ENCODE measurements around the gene TEX9. TPM values are rescaled to one million over a fixed set of nuclear protein-coding genes. Genes with fewer than 3 reads are reported as not detected.

TEX9 gene
- total and polyA plus RNA-seq, 9 donors: 3.0 to 25.8 (median 11.7) TPM

DNA sequence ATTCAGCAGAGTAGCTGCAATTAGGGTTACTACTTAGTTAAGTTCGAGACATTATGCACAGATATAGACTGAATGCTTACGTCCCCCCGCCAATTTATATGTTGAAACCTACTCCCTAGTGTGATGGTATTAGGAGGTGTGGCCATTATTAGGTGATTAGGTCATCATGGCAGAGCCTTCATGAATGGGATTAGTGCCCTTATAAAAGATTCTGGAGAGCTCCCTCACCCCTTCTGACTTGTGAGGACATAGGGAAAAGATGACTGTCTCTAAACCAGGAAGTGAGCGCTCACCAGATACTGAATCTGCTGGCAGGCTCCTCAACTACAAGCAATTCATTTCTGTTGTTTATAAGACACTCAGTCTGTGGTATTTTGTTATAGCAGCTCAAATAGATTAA lies 25.6 kb upstream of the TEX9 start:
- Histone ChIP-seq H3K27ac (no peak overlapping the region), H3K4me1 (ENCODE audit: insufficient read depth) (no peaks in the 10 kb centered on the region), H3K36me3 (no peaks in the 10 kb centered on the region), H3K4me3 (no peak overlapping the region), H3K27me3 (no peaks in the 10 kb centered on the region), H3K9me3 (no peaks in the 10 kb centered on the region)
- intact Hi-C loops (cut with DNase I): no loop called here
- WGBS, 3 donors: 81 to 95% (median 92%) methylated on average over 4 of the region's 4 CpGs
- TF ChIP-seq CTCF (IDR thresholded peaks at IDR 0.05) (no peak), POLR2A (IDR thresholded peaks at IDR 0.05) (no peak), EP300 (IDR thresholded peaks at IDR 0.05) (no peak)
- DNase-seq: no peak

DNA sequence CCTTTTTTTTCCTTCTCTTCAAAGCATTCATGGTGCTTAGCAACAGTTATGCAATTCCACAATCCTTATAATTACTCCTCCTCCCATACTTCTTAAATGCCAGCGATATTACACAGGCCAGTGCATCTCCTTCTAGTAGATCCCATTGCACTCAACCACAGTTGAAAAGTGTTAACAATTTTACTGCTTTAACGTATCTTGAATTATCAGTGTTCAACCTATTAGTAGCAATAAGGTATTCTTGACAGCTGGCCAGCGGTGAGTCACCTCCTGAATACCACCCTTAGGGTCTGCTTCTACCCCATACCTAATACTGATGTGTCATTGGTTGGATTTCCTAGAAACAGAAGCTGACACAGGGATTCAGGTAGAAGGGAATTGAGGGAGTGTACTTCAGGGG lies 24.0 kb upstream of the TEX9 start:
- H3K9me3 ChIP-seq: no peaks in the 10 kb centered on the region
- no peaks in the 10 kb centered on the region for H3K4me1 ChIP-seq (ENCODE audit: insufficient read depth)
- intact Hi-C loops (cut with DNase I): no loop called here
- 82 to 85% (median 82%) methylated on average over 3 of the region's 3 CpGs for WGBS, 3 donors
- H3K36me3 ChIP-seq: no peaks in the 10 kb centered on the region
- TF ChIP-seq POLR2A (IDR thresholded peaks at IDR 0.05) (no peak), EP300 (IDR thresholded peaks at IDR 0.05) (no peak), CTCF (IDR thresholded peaks at IDR 0.05) (no peak)
- H3K27me3 ChIP-seq: no peaks in the 10 kb centered on the region
- DNase-seq: no peak
- no peak overlapping the region for H3K4me3 ChIP-seq
- H3K27ac ChIP-seq: no peak overlapping the region

GRCh38 chr15:56342653-56343052 lies 22.6 kb upstream of the TEX9 start:
- Histone ChIP-seq H3K27me3 (no peaks in the 10 kb centered on the region), H3K4me1 (ENCODE audit: insufficient read depth) (no peaks in the 10 kb centered on the region), H3K9me3 (no peaks in the 10 kb centered on the region), H3K4me3 (no peak overlapping the region), H3K27ac (no peak overlapping the region), H3K36me3 (no peaks in the 10 kb centered on the region)
- no peak for DNase-seq
- intact Hi-C loops (cut with DNase I): no loop called here
- TF ChIP-seq EP300 (IDR thresholded peaks at IDR 0.05): no peak
- no peak for TF ChIP-seq CTCF (IDR thresholded peaks at IDR 0.05)
- TF ChIP-seq POLR2A (IDR thresholded peaks at IDR 0.05): no peak
- 29 to 43% (median 40%) methylated on average over 1 of the region's 1 CpG for WGBS, 3 donors

DNA sequence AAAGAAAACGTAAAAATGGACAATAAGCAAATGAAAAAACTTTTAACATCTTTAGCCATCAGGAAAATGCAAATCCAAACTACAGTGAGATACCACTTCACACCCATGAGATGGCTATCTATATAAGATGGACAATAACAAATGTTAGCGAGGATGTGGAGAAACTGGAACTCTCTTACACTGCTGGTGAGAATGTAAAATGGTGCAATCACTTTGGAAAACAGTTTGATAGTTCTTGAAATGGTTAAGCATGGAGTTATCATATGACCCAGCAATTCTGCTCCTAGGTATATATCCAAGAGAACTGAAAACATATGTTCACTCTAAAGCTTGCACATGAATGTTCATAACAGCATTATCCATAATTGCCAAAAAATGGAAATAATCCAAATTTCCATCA lies 21.3 kb upstream of the TEX9 start:
- 78 to 80% (median 80%) methylated on average over 2 of the region's 2 CpGs for WGBS, 3 donors
- H3K27ac ChIP-seq: no peak overlapping the region
- DNase-seq: no peak
- H3K4me3 ChIP-seq: no peak overlapping the region
- H3K9me3 ChIP-seq: no peaks in the 10 kb centered on the region
- no peaks in the 10 kb centered on the region for H3K4me1 ChIP-seq (ENCODE audit: insufficient read depth)
- TF ChIP-seq POLR2A (IDR thresholded peaks at IDR 0.05): no peak
- no peak for TF ChIP-seq EP300 (IDR thresholded peaks at IDR 0.05)
- TF ChIP-seq CTCF (IDR thresholded peaks at IDR 0.05): no peak
- no peaks in the 10 kb centered on the region for H3K27me3 ChIP-seq
- intact Hi-C loops (cut with DNase I): no loop called here
- no peaks in the 10 kb centered on the region for H3K36me3 ChIP-seq

DNA sequence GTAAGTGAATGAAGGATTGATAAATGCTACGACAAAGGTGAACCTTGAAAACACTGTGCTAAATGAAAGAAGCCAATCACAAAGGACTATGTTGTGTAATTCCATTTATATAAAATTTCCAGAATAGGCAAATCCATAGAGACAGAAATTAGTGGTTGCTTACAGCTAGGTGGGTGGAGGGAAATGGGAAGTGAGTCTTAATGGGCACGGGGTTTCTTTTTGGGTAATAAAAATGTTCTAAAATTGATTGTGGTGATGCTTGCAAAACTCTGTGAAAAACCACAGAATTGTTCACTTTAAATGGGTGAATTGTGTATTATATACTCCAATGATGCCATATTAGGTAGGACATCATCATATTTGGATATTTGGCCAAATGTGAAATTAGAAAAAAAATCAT lies 20.9 kb upstream of the TEX9 start:
- Histone ChIP-seq H3K4me3 (no peak overlapping the region), H3K36me3 (no peaks in the 10 kb centered on the region), H3K27ac (no peak overlapping the region), H3K9me3 (no peaks in the 10 kb centered on the region), H3K4me1 (ENCODE audit: insufficient read depth) (no peaks in the 10 kb centered on the region), H3K27me3 (no peaks in the 10 kb centered on the region)
- DNase-seq: no peak
- TF ChIP-seq POLR2A (IDR thresholded peaks at IDR 0.05) (no peak), CTCF (IDR thresholded peaks at IDR 0.05) (no peak), EP300 (IDR thresholded peaks at IDR 0.05) (no peak)
- WGBS, 3 donors: 92% methylated on average over 2 of the region's 2 CpGs
- intact Hi-C loops (cut with DNase I): no loop called here
